SJCRH30 (cell line): ENCODE measurements around the gene NYAP2. TPM values are rescaled to one million over a fixed set of nuclear protein-coding genes. Genes with fewer than 3 reads are reported as not detected.

Source experiments
- DNase-seq, 2 experiments: peaks; one replicate each; pipeline ENCODE4 v3.0.0-alpha.2; 2015 to 2020
- H3K27ac ChIP-seq: fragments of 250-450 bp; sonication (Bioruptor Pico); 2 replicates; pipeline ENCODE4 v1.5.1; 2020; ENCODE audit warnings: mild to moderate bottlenecking, moderate library complexity
- H3K27me3 ChIP-seq: fragments of 250-450 bp; sonication (Bioruptor Pico); 2 replicates; pipeline ENCODE4 v1.5.1; 2020; ENCODE audit warnings: mild to moderate bottlenecking, moderate library complexity
- H3K36me3 ChIP-seq: fragments of 250-450 bp; sonication (Bioruptor Pico); 2 replicates; pipeline ENCODE4 v1.5.1; 2020; ENCODE audit warnings: mild to moderate bottlenecking, moderate library complexity
- H3K4me1 ChIP-seq: fragments of 250-450 bp; sonication (Bioruptor Pico); 2 replicates; pipeline ENCODE4 v1.5.1; 2020; ENCODE audit warnings: mild to moderate bottlenecking, moderate library complexity
- H3K4me3 ChIP-seq: fragments of 250-450 bp; sonication (Bioruptor Pico); 2 replicates; pipeline ENCODE4 v1.5.1; 2020; ENCODE audit warnings: mild to moderate bottlenecking, moderate library complexity
- H3K9me3 ChIP-seq: fragments of 250-450 bp; sonication (Bioruptor Pico); replicated peaks from 2 replicates; pipeline ENCODE4 v1.5.1; 2020; ENCODE audit warnings: mild to moderate bottlenecking, moderate library complexity
- total RNA-seq: library from RNA; depleted of rRNA; stranded (reverse); fragments of >200 nt; shearing (Covaris generic); gene quantifications from 2 replicates; pipeline ENCODE4 v1.2.3, GENCODE V29; 2014

Gene NYAP2
- total RNA-seq, 1 experiment from 2014 or later: 0.69 TPM

- Histone ChIP-seq H3K27me3 (no peaks in the 10 kb centered on the region), H3K27ac (no peak overlapping the region), H3K36me3 (no peaks in the 10 kb centered on the region), H3K4me3 (no peak overlapping the region), H3K4me1 (no peaks in the 10 kb centered on the region), H3K9me3 (no peaks in the 10 kb centered on the region; the same call in 1 of the 2 replicates)
- no peak for DNase-seq
These were observed 220.7 kb downstream of the NYAP2 start for GRCh38 chr2:225620227-225620626.

DNA sequence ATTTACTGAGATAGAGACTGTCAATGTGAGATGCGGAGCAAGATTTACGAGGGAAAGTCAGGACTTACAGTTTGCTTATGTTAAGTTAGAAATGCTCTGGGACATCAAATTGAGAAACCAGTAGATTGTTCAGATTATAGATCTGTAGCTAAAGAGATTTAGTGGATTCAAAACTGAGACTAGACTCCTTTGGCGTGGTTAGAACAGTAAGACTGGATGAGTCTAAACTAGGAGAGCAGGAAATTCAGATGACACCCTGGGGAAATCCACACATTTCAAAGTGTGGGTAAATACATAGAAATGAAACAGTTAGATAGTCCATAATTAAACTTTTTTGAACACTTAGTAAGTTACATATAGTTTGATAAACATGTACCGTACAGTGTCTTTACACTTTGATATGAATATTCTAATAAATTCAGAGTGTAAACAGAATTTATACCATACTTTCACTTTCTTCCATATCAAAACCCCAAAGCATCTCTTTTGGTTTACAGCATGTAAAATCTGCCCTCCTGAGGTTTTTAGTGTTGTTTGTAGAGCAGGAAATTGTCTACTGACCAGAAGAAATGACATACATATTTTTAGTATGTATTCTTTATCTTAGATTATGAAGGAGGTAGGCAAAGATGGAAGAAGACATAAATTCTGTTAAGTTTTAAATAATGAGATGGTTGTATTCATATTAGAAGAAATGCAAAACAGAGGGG, 231.5 kb downstream of the NYAP2 start:
- H3K4me1 ChIP-seq: no peaks in the 10 kb centered on the region
- no peaks in the 10 kb centered on the region for H3K36me3 ChIP-seq
- no peaks in the 10 kb centered on the region for H3K9me3 ChIP-seq
- H3K4me3 ChIP-seq: no peak overlapping the region
- H3K27me3 ChIP-seq: no peaks in the 10 kb centered on the region
- no peak overlapping the region for H3K27ac ChIP-seq
- no peak for DNase-seq

DNA sequence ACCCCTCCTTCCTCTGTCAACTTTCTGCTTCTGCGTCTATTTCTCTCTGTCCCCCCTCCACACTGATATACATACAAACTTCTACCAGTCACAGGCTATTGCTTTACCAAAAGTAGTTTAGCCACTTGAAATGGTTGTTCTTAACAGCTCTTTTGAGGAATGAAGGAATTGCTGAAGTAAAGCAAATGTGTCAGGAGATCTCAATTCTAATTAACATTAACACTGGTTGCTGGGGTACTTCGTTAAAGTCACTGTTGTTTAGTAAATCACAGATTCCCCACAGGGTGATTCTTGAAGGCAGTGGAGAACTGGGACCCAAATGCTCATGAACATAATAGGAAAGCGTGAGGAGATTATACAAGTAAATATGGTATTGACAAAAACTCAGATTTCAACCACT, 232.8 kb downstream of the NYAP2 start:
- DNase-seq: no peak
- Histone ChIP-seq H3K4me1 (no peaks in the 10 kb centered on the region), H3K4me3 (no peak overlapping the region), H3K27ac (no peak overlapping the region), H3K36me3 (no peaks in the 10 kb centered on the region), H3K27me3 (no peaks in the 10 kb centered on the region), H3K9me3 (no peaks in the 10 kb centered on the region)

DNA sequence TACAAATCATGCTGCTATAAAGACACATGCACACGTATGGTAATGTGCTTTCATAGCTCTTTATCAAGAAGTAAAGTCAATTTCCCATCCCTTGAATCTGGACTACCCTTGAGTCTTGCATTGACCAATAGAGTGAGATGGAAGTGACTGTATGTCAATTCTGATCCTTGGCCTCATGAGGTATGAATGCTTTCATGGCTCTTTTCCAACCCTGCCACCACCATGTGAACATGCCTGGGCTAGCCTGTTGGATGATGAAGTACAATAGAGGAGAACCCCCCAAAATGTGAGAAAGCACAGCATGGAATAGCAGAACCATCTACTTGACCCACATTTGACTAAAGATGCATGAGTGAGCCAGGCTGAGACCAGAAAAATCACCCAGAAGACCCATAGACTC, 237.0 kb downstream of the NYAP2 start:
- H3K4me1 ChIP-seq: no peaks in the 10 kb centered on the region
- H3K9me3 ChIP-seq: no peaks in the 10 kb centered on the region
- no peak for DNase-seq
- no peaks in the 10 kb centered on the region for H3K27me3 ChIP-seq
- H3K4me3 ChIP-seq: no peak overlapping the region
- H3K27ac ChIP-seq: no peak overlapping the region
- no peaks in the 10 kb centered on the region for H3K36me3 ChIP-seq

GRCh38 chr2:225637259-225637658, 237.7 kb downstream of the NYAP2 start:
- Histone ChIP-seq H3K27ac (no peak overlapping the region), H3K36me3 (no peaks in the 10 kb centered on the region), H3K4me3 (no peak overlapping the region), H3K4me1 (no peaks in the 10 kb centered on the region), H3K27me3 (no peaks in the 10 kb centered on the region), H3K9me3 (no peaks in the 10 kb centered on the region)
- peak in 1 of 2 experiments; percentile 20 for DNase-seq

DNA sequence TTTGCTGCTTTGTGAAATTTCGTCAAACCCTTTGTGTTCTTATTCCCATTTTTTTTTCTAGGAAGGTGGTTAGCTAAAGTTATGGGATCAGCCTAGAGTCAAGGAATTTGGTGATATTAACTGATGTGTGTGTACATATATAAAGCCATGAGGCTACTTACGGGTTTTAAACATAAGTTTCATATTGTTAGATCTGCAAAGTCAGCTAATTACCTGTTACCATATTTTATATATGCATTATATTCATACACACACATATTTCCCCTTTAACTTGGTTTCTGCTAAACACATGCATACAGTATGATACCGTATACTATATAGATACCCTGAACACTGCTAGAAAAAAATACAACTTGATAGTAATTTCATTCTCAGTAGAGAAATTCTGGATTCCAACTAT, 241.0 kb downstream of the NYAP2 start:
- Histone ChIP-seq H3K36me3 (no peaks in the 10 kb centered on the region), H3K27me3 (no peaks in the 10 kb centered on the region), H3K4me1 (no peaks in the 10 kb centered on the region), H3K9me3 (no peaks in the 10 kb centered on the region), H3K27ac (no peak overlapping the region), H3K4me3 (no peak overlapping the region)
- no peak for DNase-seq

GRCh38 chr2:225649274-225649673, 249.8 kb downstream of the NYAP2 start:
- no peaks in the 10 kb centered on the region for H3K36me3 ChIP-seq
- H3K4me3 ChIP-seq: no peak overlapping the region
- H3K4me1 ChIP-seq: no peaks in the 10 kb centered on the region
- no peaks in the 10 kb centered on the region; the same call in 1 of the 2 replicates for H3K9me3 ChIP-seq
- no peaks in the 10 kb centered on the region for H3K27me3 ChIP-seq
- peak in 1 of 2 experiments; percentile 31 for DNase-seq
- H3K27ac ChIP-seq: no peak overlapping the region

- H3K27ac ChIP-seq: no peak overlapping the region
- no peaks in the 10 kb centered on the region for H3K36me3 ChIP-seq
- H3K9me3 ChIP-seq: no peaks in the 10 kb centered on the region; the same call in 1 of the 2 replicates
- no peaks in the 10 kb centered on the region for H3K27me3 ChIP-seq
- DNase-seq: no peak
- H3K4me3 ChIP-seq: no peak overlapping the region
- no peaks in the 10 kb centered on the region for H3K4me1 ChIP-seq
These were observed 250.5 kb downstream of the NYAP2 start for GRCh38 chr2:225650041-225650440.

DNA sequence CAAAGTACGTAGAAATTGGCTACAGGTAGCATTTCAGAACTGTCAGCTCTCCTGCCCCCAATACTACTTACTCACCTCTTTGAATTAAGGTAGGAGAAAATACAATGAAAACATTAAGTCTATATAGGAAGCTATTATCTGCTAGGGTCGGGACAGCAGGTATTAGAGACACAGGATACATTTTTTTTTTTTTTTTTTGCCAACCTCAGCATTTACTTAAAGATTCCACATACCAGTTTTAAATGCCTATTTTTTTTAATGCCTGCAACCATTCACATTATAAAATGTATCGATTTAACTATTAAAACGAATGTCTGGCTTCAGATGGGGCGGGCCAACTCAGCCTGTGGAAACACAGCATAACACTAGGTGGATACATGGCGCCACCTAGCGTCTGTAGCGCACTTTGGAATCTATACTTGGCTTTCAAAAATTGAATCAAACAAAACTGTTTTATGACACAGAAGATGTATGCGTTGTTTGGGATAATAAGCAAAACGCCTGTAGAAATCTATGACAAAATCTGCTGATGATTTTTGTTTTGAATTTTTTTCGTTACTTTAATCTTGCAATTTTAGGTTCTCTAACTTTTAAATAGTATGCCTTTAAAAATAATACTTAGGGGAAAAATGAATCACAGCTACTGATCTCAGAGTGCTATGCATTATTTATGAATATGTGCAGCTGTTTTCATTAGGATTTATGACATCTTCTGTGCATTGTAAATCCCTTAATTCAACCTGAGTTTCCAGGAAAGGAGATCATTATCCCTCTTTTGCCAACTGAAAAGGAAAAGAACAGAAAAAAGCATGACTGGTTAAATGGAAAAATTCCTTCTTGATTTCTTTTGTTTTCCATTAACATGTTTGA, 261.0 kb downstream of the NYAP2 start:
- Histone ChIP-seq H3K27ac (peak overlapping the region; percentile 33), H3K27me3 (no peaks in the 10 kb centered on the region), H3K4me1 (peaks cover 6% of the 10 kb centered on the region), H3K4me3 (peak overlapping the region; percentile 14; the same call in 1 of the 2 replicates), H3K9me3 (no peaks in the 10 kb centered on the region), H3K36me3 (no peaks in the 10 kb centered on the region)
- DNase-seq: peak; percentile 76 to 94

- DNase-seq: no peak
- Histone ChIP-seq H3K27ac (no peak overlapping the region), H3K4me1 (peaks cover 6% of the 10 kb centered on the region)
These were observed 262.6 kb downstream of the NYAP2 start for GRCh38 chr2:225662101-225662500.

DNA sequence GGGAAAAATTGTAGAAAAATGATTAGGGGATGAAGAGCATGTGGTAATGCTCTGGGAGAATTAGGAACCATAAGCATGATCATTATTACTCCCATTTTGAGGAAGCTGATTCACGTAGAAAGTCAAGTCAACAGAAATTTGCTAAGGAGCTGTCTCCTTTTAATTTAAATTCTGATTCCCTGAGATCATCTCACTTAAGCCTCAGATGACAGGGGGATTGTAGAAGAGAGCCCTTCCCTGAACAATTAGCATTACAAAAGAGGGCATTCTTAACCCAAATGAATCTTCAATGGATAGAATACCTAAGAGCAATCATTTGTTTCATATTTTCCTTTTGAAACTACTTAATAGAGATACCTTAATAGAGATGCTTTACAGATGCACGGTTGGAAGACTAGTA, 267.9 kb downstream of the NYAP2 start:
- H3K27ac ChIP-seq: no peak overlapping the region
- DNase-seq: no peak

More at GRCh38 chr2:225662101-225662500, 262.6 kb downstream of the NYAP2 start:
- Histone ChIP-seq H3K9me3 (no peaks in the 10 kb centered on the region), H3K36me3 (no peaks in the 10 kb centered on the region), H3K4me3 (no peak overlapping the region), H3K27me3 (no peaks in the 10 kb centered on the region)

DNA sequence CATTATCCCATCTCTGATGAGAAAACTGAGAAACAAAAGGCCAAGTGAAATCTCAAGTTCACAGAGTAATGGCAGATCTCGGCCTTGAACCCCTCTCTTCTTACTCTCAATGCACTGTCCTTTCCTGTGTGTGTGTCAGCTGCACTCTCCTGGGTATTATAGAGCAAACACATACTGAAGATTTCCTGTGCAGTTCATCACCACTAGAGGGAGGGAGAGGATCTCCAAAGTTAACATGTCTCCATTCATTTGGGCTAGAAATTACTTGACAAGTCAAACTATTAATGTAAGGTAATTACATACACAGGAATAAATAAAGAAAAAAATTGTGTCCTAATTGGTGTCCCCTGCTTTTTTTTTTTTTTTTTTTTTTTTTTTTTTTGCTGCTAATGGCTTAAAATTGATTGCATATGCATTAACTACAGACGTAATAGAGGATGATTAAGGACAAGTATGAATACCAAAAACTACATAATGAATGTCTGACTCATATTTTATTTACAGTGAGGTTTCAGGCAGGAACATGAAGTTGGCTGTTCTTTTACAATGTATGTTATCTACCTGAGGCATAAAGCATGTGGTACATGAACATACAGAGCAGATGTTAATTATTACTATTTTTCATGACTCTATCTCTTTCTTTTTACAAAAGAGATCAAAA, 269.2 kb downstream of the NYAP2 start:
- DNase-seq: peak; percentile 54 to 89
- no peaks in the 10 kb centered on the region for H3K36me3 ChIP-seq
- H3K4me3 ChIP-seq: no peak overlapping the region
- H3K4me1 ChIP-seq: peaks cover 3% of the 10 kb centered on the region; the same call in 1 of the 2 replicates
- H3K9me3 ChIP-seq: no peaks in the 10 kb centered on the region
- H3K27me3 ChIP-seq: no peaks in the 10 kb centered on the region
- H3K27ac ChIP-seq: no peak overlapping the region

More for the DNA sequence above, 267.9 kb downstream of the NYAP2 start:
- Histone ChIP-seq H3K27me3 (no peaks in the 10 kb centered on the region), H3K36me3 (no peaks in the 10 kb centered on the region), H3K4me3 (no peak overlapping the region), H3K4me1 (peaks cover 3% of the 10 kb centered on the region; the same call in 1 of the 2 replicates), H3K9me3 (no peaks in the 10 kb centered on the region)

- DNase-seq: peak in 1 of 2 experiments; percentile 78
- no peak overlapping the region for H3K27ac ChIP-seq
- H3K4me3 ChIP-seq: no peak overlapping the region
- H3K36me3 ChIP-seq: no peaks in the 10 kb centered on the region
- H3K4me1 ChIP-seq: peaks cover 3% of the 10 kb centered on the region; the same call in 1 of the 2 replicates
- H3K27me3 ChIP-seq: no peaks in the 10 kb centered on the region
- H3K9me3 ChIP-seq: no peaks in the 10 kb centered on the region
These were observed 270.8 kb downstream of the NYAP2 start for GRCh38 chr2:225670111-225670974.

DNA sequence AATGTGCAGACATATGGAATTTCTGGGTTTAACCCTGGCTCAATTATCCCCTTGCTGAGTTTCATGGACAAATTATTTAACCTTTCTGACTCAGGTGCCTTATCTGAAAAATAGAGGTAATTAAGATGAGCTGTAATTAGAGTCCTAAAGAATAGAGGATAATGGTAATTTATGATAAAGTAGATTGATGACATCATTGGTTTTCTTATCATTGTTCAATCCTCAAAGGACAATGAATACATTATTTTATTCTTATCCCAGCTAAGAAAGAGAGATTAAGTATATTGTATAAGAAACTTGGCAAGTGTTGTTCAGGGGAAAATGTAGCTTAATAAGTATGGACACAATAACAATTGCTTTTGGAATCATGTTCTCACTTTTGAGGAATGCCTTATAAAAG, 279.3 kb downstream of the NYAP2 start:
- Histone ChIP-seq H3K9me3 (no peaks in the 10 kb centered on the region), H3K27me3 (no peaks in the 10 kb centered on the region), H3K4me3 (no peak overlapping the region), H3K4me1 (no peaks in the 10 kb centered on the region), H3K27ac (no peak overlapping the region), H3K36me3 (no peaks in the 10 kb centered on the region)
- no peak for DNase-seq
